Upper lobe of right lung (tissue), 1 donor: ENCODE measurements around the gene TRABD2B. TPM values are rescaled to one million over a fixed set of nuclear protein-coding genes. Genes with fewer than 3 reads are reported as not detected.
"Not testable (repeated sequence)": the region's sequence is repeated elsewhere in the genome, so short reads cannot be mapped to it uniquely, and the experiment has no call there.

Experiments
- ATAC-seq: fragments of 200-7000 bp; cut with Tn5 transposase; one replicate; pipeline ENCODE4 v1.9.1; 2020; ENCODE audit warnings: mild to moderate bottlenecking, moderate library complexity
- DNase-seq: peaks from one replicate; pipeline ENCODE4 v3.0.0-alpha.2; 2020
- H3K27ac ChIP-seq: fragments of 200-600 bp; one replicate; pipeline ENCODE4 v1.8.0; 2022
- H3K27me3 ChIP-seq: fragments of 200-600 bp; one replicate; pipeline ENCODE4 v1.8.0; 2022; ENCODE audit warnings: mild to moderate bottlenecking
- H3K36me3 ChIP-seq: fragments of 200-600 bp; one replicate; pipeline ENCODE4 v1.8.0; 2022
- H3K4me1 ChIP-seq: fragments of 200-600 bp; one replicate; pipeline ENCODE4 v1.8.0; 2022
- H3K4me3 ChIP-seq: fragments of 200-600 bp; one replicate; pipeline ENCODE4 v1.8.0; 2022; ENCODE audit warnings: mild to moderate bottlenecking
- H3K9me3 ChIP-seq: fragments of 200-600 bp; one replicate; pipeline ENCODE4 v1.8.0; 2022
- CTCF ChIP-seq: fragments of 200-600 bp; IDR thresholded peaks from one replicate; pipeline ENCODE4 v1.8.0; 2022; ENCODE audit warnings: antibody characterized with exemption
- intact Hi-C: fragments of 100-400 bp; cut with DNase I; formaldehyde crosslinking; loops from one replicate; pipeline ENCODE4 v1.11.0; 2022
- total RNA-seq: library from RNA; stranded (reverse); fragmentation: NEBNext Ultra II Directional; extraction: Animal tissue kit (Norgen Biotek cat#: 25700); gene quantifications from one replicate; pipeline ENCODE4 v1.2.1, GENCODE V29; 2021
- donor health status: DM: no; HTN: yes; CAD: no; lungs with severe emphysema.

TRABD2B gene
- total RNA-seq, 1 donor from 2014 or later, result 1.2 TPM

- intact Hi-C loops, result no loop called here
- DNase-seq (no peak), ATAC-seq (no peak)
- Histone ChIP-seq H3K27ac (no peak overlapping the region), H3K36me3 (no peaks in the 10 kb centered on the region), H3K4me1 (no peaks in the 10 kb centered on the region), H3K9me3 (no peaks in the 10 kb centered on the region), H3K27me3 (no peaks in the 10 kb centered on the region), H3K4me3 (no peak overlapping the region)
- TF ChIP-seq CTCF, result no peak
Observed at GRCh38 chr1:47962750-47963492, 34.3 kb downstream of the TRABD2B start.

GRCh38 chr1:47961835-47962234 is 35.4 kb downstream of the TRABD2B start:
- H3K27me3 ChIP-seq, H3K4me1 ChIP-seq, H3K36me3 ChIP-seq, H3K27ac ChIP-seq, DNase-seq, intact Hi-C loops, H3K9me3 ChIP-seq, ATAC-seq, H3K4me3 ChIP-seq: not testable (repeated sequence)

- DNase-seq, H3K4me1 ChIP-seq, H3K4me3 ChIP-seq: not testable (repeated sequence)
Observed at GRCh38 chr1:47956491-47956890, 40.7 kb downstream of the TRABD2B start.

GRCh38 chr1:47953661-47954060 is 43.5 kb downstream of the TRABD2B start:
- intact Hi-C loops, result no loop called here
- ATAC-seq, result no peak

More at GRCh38 chr1:47956491-47956890, 40.7 kb downstream of the TRABD2B start:
- H3K36me3 ChIP-seq, H3K27ac ChIP-seq, ATAC-seq, intact Hi-C loops, H3K9me3 ChIP-seq, H3K27me3 ChIP-seq: not testable (repeated sequence)

GRCh38 chr1:47951545-47952235 is 45.5 kb downstream of the TRABD2B start:
- intact Hi-C loops, result no loop called here
- Histone ChIP-seq H3K27ac (no peak overlapping the region), H3K36me3 (no peaks in the 10 kb centered on the region), H3K9me3 (no peaks in the 10 kb centered on the region), H3K4me3 (no peak overlapping the region), H3K4me1 (no peaks in the 10 kb centered on the region), H3K27me3 (no peaks in the 10 kb centered on the region)
- DNase-seq, result no peak
- no peak for TF ChIP-seq CTCF
- ATAC-seq, result peak; percentile 19

More at GRCh38 chr1:47953661-47954060, 43.5 kb downstream of the TRABD2B start:
- H3K27ac ChIP-seq, result no peak overlapping the region
- no peak for DNase-seq
- H3K4me3 ChIP-seq, result no peak overlapping the region
- no peaks in the 10 kb centered on the region for H3K4me1 ChIP-seq
- no peaks in the 10 kb centered on the region for H3K36me3 ChIP-seq
- H3K9me3 ChIP-seq, result no peaks in the 10 kb centered on the region
- H3K27me3 ChIP-seq, result no peaks in the 10 kb centered on the region
- no peak for TF ChIP-seq CTCF

- H3K27me3 ChIP-seq, result no peaks in the 10 kb centered on the region
- no peaks in the 10 kb centered on the region for H3K9me3 ChIP-seq
- no peaks in the 10 kb centered on the region for H3K4me1 ChIP-seq
- DNase-seq (no peak), ATAC-seq (no peak)
- no peak for TF ChIP-seq CTCF
- H3K27ac ChIP-seq, result no peak overlapping the region
- intact Hi-C loops, result no loop called here
- H3K4me3 ChIP-seq, result no peak overlapping the region
- H3K36me3 ChIP-seq, result no peaks in the 10 kb centered on the region
Observed at GRCh38 chr1:47951026-47951425, 46.2 kb downstream of the TRABD2B start.
